Thyroid gland (tissue), 4 donors: ENCODE results near the gene BBS5.

Experiments used
- POLR2A ChIP-seq, 2 donors: fragments of 450-650 bp; IDR thresholded peaks; one replicate each; pipeline ENCODE4 v1.6.1; 2017; ENCODE audit warnings: antibody characterized with exemption in 2 of 2, mild to moderate bottlenecking in 2 of 2, moderate library complexity in 1 of 2
- TF ChIP-seq, protein P1 (sequence below), 6 experiments: fragments of 200-600 bp in 3 of 6; fragments of 450-650 bp in 3 of 6; sonication (generic) in 3 of 6; IDR thresholded peaks; one replicate each; pipeline ENCODE4 v1.5.1; 2016 to 2019; ENCODE audit warnings: antibody characterized with exemption in 6 of 6, mild to moderate bottlenecking in 2 of 6, inconsistent platforms in 1 of 6, moderate library complexity in 1 of 6

- TF ChIP-seq, protein P1, sequence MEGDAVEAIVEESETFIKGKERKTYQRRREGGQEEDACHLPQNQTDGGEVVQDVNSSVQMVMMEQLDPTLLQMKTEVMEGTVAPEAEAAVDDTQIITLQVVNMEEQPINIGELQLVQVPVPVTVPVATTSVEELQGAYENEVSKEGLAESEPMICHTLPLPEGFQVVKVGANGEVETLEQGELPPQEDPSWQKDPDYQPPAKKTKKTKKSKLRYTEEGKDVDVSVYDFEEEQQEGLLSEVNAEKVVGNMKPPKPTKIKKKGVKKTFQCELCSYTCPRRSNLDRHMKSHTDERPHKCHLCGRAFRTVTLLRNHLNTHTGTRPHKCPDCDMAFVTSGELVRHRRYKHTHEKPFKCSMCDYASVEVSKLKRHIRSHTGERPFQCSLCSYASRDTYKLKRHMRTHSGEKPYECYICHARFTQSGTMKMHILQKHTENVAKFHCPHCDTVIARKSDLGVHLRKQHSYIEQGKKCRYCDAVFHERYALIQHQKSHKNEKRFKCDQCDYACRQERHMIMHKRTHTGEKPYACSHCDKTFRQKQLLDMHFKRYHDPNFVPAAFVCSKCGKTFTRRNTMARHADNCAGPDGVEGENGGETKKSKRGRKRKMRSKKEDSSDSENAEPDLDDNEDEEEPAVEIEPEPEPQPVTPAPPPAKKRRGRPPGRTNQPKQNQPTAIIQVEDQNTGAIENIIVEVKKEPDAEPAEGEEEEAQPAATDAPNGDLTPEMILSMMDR (IDR thresholded peaks at IDR 0.05): no peak
- no peak for TF ChIP-seq POLR2A (IDR thresholded peaks at IDR 0.05)
Measured at GRCh38 chr2:169478745-169479256, 493 bp upstream of the BBS5 start.
